Measurements from ENCODE around the gene AGMO. TPM values are rescaled to one million over a fixed set of nuclear protein-coding genes. Genes with fewer than 3 reads are reported as not detected.
"Not testable (repeated sequence)": the region's sequence is repeated elsewhere in the genome, so short reads cannot be mapped to it uniquely, and the experiment has no call there.

Gene AGMO
- total RNA-seq, 3 donors from 2014 or later = not detected

DNA sequence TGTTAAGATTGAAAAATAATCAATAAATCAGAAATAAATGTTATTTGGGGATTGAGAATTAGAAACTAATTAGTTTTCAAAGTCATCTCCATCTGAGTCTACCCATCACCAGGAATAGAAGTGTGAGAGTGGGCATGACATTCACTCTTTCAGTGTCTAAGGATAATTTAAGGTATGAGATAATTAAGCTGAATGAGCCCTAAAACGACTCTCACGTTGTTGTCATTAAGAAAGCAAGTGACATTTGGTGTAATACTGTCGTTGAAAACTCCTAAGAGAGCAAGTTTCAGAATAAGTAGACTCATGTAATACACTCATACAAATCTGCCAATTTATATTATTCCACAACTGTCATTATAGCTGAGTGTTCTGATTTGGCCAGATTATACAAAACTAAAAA is 7.1 kb downstream of the AGMO start:
- Mint-ChIP-seq H3K9me3 (no peaks in the 10 kb centered on the region), H3K4me3 (no peak overlapping the region), H3K27me3 (ENCODE audit: low read depth) (no peaks in the 10 kb centered on the region), H3K4me1 (ENCODE audit: low read depth) (no peaks in the 10 kb centered on the region), H3K36me3 (ENCODE audit: insufficient read depth) (no peaks in the 10 kb centered on the region)
- no peak for DNase-seq
- no peak for ATAC-seq

- no peaks in the 10 kb centered on the region for H3K9me3 Mint-ChIP-seq
- H3K4me1 Mint-ChIP-seq (ENCODE audit: low read depth) = no peaks in the 10 kb centered on the region
- DNase-seq (no peak), ATAC-seq (no peak)
- H3K4me3 Mint-ChIP-seq = no peak overlapping the region
- H3K27me3 Mint-ChIP-seq (ENCODE audit: low read depth) = no peaks in the 10 kb centered on the region
- H3K36me3 Mint-ChIP-seq (ENCODE audit: insufficient read depth) = no peaks in the 10 kb centered on the region
Observed at GRCh38 chr7:15554081-15554480, 7.7 kb downstream of the AGMO start.

- not testable (repeated sequence) for DNase-seq; H3K27me3 Mint-ChIP-seq (ENCODE audit: low read depth); H3K4me3 Mint-ChIP-seq; H3K36me3 Mint-ChIP-seq (ENCODE audit: insufficient read depth); H3K4me1 Mint-ChIP-seq (ENCODE audit: low read depth); ATAC-seq; H3K9me3 Mint-ChIP-seq
Observed at GRCh38 chr7:15547320-15547719, 14.5 kb downstream of the AGMO start.

DNA sequence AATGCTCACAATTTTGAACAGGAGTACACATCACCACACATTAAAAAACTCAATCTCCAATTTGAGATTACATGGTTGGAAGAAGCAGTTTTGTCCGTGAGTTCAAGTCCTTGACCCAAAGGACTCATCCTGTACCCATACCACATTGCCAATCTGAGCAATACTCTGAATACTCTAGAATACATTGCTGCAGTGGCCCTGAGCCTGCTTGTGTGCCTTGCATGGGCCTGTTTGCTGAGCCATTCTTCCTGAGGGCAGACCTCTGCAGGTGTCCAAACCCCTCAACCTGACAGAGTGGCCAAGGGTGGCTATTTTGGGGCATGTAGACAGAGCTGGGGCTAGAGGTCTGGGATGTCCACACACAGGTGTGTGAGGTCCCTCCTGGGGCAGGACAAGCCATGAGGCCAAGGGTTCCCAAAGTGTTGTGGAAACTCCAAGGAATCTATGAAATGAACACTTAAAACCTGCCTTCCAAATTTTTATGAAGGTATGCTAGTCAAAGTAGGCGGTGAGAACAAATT is 15.5 kb downstream of the AGMO start:
- ATAC-seq = no peak
- Mint-ChIP-seq H3K36me3 (ENCODE audit: insufficient read depth) (no peaks in the 10 kb centered on the region), H3K9me3 (peaks cover 4% of the 10 kb centered on the region), H3K4me1 (ENCODE audit: low read depth) (no peaks in the 10 kb centered on the region), H3K27me3 (ENCODE audit: low read depth) (no peaks in the 10 kb centered on the region), H3K4me3 (no peak overlapping the region)
- no peak for DNase-seq

GRCh38 chr7:15544050-15544449 is 17.8 kb downstream of the AGMO start:
- no peak for ATAC-seq
- no peak for DNase-seq
- H3K4me1 Mint-ChIP-seq (ENCODE audit: low read depth) = no peaks in the 10 kb centered on the region
- H3K9me3 Mint-ChIP-seq = peaks cover 4% of the 10 kb centered on the region
- H3K27me3 Mint-ChIP-seq (ENCODE audit: low read depth) = no peaks in the 10 kb centered on the region
- H3K4me3 Mint-ChIP-seq = no peak overlapping the region
- H3K36me3 Mint-ChIP-seq (ENCODE audit: insufficient read depth) = no peaks in the 10 kb centered on the region

GRCh38 chr7:15543256-15543655 is 18.6 kb downstream of the AGMO start:
- no peak for ATAC-seq
- H3K27me3 Mint-ChIP-seq (ENCODE audit: low read depth) = no peaks in the 10 kb centered on the region
- no peak overlapping the region for H3K4me3 Mint-ChIP-seq

GRCh38 chr7:15527648-15528047 is 34.2 kb downstream of the AGMO start:
- ATAC-seq (no peak), DNase-seq (no peak)
- Mint-ChIP-seq H3K4me1 (ENCODE audit: low read depth) (no peaks in the 10 kb centered on the region), H3K36me3 (ENCODE audit: insufficient read depth) (no peaks in the 10 kb centered on the region), H3K27me3 (ENCODE audit: low read depth) (no peaks in the 10 kb centered on the region), H3K4me3 (no peak overlapping the region), H3K9me3 (peaks cover 4% of the 10 kb centered on the region)

More at GRCh38 chr7:15543256-15543655, 18.6 kb downstream of the AGMO start:
- no peak for DNase-seq
- Mint-ChIP-seq H3K4me1 (ENCODE audit: low read depth) (no peaks in the 10 kb centered on the region), H3K36me3 (ENCODE audit: insufficient read depth) (no peaks in the 10 kb centered on the region), H3K9me3 (peaks cover 4% of the 10 kb centered on the region)

DNA sequence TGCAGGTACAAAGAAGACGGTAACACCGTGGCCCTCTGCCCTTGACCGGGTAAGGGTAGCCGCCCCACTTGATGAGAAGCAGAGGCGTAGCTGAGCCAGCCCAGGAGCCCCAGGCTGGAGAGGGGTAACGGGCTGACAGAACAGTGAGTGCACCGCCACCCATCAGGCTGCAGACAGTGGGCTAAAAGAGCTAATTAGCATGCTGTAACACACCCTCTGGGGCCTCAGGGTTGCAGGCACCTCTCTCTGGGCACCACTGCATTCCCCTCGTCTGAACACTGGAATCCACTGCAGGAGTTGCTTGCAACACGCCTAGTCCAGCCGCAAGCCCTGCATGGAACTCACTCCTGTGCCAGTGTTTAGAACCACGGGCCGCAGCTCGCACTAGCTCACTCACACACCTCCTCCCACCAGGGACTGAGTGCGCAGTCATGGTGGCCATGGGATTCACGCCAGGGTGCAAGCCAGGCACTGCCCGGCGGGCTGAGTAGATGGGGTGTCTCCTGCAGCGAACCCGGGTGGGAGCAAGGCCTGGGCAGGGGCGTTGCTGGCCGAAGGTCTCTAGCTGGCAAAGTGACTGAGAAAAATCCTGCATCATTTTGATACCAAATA is 36.1 kb downstream of the AGMO start:
- no peak overlapping the region for H3K4me3 Mint-ChIP-seq
- H3K9me3 Mint-ChIP-seq = peaks cover 9% of the 10 kb centered on the region
- no peak for ATAC-seq
- no peaks in the 10 kb centered on the region for H3K27me3 Mint-ChIP-seq (ENCODE audit: low read depth)
- H3K4me1 Mint-ChIP-seq (ENCODE audit: low read depth) = no peaks in the 10 kb centered on the region
- H3K36me3 Mint-ChIP-seq (ENCODE audit: insufficient read depth) = no peaks in the 10 kb centered on the region
- DNase-seq = no peak

- Mint-ChIP-seq H3K36me3 (ENCODE audit: insufficient read depth) (no peaks in the 10 kb centered on the region), H3K27me3 (ENCODE audit: low read depth) (no peaks in the 10 kb centered on the region), H3K4me1 (ENCODE audit: low read depth) (no peaks in the 10 kb centered on the region), H3K9me3 (peaks cover 11% of the 10 kb centered on the region), H3K4me3 (no peak overlapping the region)
- ATAC-seq = no peak
- DNase-seq = no peak
Observed at GRCh38 chr7:15524077-15524476, 37.7 kb downstream of the AGMO start.

- H3K4me1 Mint-ChIP-seq (ENCODE audit: low read depth); H3K4me3 Mint-ChIP-seq; H3K27me3 Mint-ChIP-seq (ENCODE audit: low read depth); ATAC-seq; DNase-seq; H3K36me3 Mint-ChIP-seq (ENCODE audit: insufficient read depth): not testable (repeated sequence)
- H3K9me3 Mint-ChIP-seq = peaks cover 12% of the 10 kb centered on the region
Observed at GRCh38 chr7:15517865-15518264, 44.0 kb downstream of the AGMO start.

DNA sequence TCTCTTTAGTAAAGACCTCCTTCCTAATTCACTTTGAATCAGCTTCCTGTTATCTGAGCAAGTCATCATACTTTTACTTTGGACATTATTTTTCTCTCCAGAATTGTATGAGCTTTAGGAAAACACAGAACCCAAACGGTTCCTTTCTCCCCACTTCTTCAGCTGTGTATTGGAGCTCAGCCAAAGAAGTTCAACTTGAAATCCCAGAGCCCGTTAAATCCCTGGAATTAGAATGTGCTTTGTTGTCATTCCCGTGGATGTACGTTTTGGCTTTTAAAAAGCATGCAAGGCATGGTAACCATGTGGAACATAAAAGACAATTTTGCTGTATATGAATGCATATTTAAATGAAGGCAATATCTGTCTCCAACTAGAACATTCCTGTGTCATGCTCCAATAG is 46.6 kb downstream of the AGMO start:
- no peaks in the 10 kb centered on the region for H3K36me3 Mint-ChIP-seq (ENCODE audit: insufficient read depth)
- H3K4me3 Mint-ChIP-seq = no peak overlapping the region
- H3K9me3 Mint-ChIP-seq = peaks cover 7% of the 10 kb centered on the region
- DNase-seq (no peak), ATAC-seq (no peak)
- H3K27me3 Mint-ChIP-seq (ENCODE audit: low read depth) = no peaks in the 10 kb centered on the region
- H3K4me1 Mint-ChIP-seq (ENCODE audit: low read depth) = no peaks in the 10 kb centered on the region

- no peak for DNase-seq
- H3K27me3 Mint-ChIP-seq (ENCODE audit: low read depth) = no peaks in the 10 kb centered on the region
Observed at GRCh38 chr7:15508258-15508657, 53.6 kb downstream of the AGMO start.

DNA sequence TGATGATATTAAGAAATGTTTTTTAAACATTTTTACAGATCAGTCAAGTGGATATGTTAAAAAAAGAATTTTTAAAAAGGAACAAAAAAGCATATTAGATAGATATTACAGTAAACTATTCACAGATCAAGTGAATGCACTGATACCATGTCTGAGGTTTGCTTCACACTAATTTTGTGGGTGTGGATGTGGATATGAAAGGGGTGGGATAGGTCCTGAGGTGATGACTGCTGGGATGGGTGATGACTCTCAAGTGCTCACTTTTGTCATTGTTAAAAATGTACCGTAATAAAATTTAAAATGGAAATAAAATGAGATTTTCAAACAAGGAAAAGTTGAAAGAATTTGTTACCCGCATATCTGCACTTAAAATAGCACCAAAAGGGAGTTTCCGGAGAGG is 54.1 kb downstream of the AGMO start:
- no peaks in the 10 kb centered on the region for H3K36me3 Mint-ChIP-seq (ENCODE audit: insufficient read depth)
- H3K9me3 Mint-ChIP-seq = peaks cover 4% of the 10 kb centered on the region
- ATAC-seq (no peak), DNase-seq (no peak)
- H3K4me1 Mint-ChIP-seq (ENCODE audit: low read depth) = no peaks in the 10 kb centered on the region
- H3K4me3 Mint-ChIP-seq = no peak overlapping the region
- H3K27me3 Mint-ChIP-seq (ENCODE audit: low read depth) = no peaks in the 10 kb centered on the region

More at GRCh38 chr7:15508258-15508657, 53.6 kb downstream of the AGMO start:
- Mint-ChIP-seq H3K4me3 (no peak overlapping the region), H3K9me3 (peaks cover 4% of the 10 kb centered on the region), H3K36me3 (ENCODE audit: insufficient read depth) (no peaks in the 10 kb centered on the region), H3K4me1 (ENCODE audit: low read depth) (no peaks in the 10 kb centered on the region)
- no peak for ATAC-seq

- peaks cover 4% of the 10 kb centered on the region for H3K9me3 Mint-ChIP-seq
- H3K27me3 Mint-ChIP-seq (ENCODE audit: low read depth) = no peaks in the 10 kb centered on the region
- ATAC-seq (no peak), DNase-seq (no peak)
- no peak overlapping the region for H3K4me3 Mint-ChIP-seq
- H3K4me1 Mint-ChIP-seq (ENCODE audit: low read depth) = no peaks in the 10 kb centered on the region
- no peaks in the 10 kb centered on the region for H3K36me3 Mint-ChIP-seq (ENCODE audit: insufficient read depth)
Observed at GRCh38 chr7:15507171-15507570, 54.6 kb downstream of the AGMO start.

DNA sequence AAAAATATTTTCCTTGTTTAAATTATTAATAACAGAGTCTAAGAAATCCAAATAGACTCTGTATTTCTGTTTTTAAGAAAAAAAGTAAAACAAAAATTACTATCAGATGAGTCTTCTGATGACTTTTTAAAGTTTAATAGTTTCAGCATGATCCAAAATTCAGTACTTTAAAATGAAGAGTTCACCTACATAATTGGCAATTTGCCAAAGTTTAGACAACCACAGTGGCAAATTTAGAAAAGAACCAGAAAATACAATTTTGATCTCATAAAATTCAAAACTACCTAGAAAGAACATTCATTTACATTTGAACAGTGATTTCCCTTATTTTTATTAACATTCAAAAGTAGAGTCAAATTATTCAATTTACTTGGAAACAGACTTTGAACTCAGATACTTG is 56.1 kb downstream of the AGMO start:
- Mint-ChIP-seq H3K4me3 (no peak overlapping the region), H3K27me3 (ENCODE audit: low read depth) (no peaks in the 10 kb centered on the region), H3K36me3 (ENCODE audit: insufficient read depth) (no peaks in the 10 kb centered on the region), H3K9me3 (peaks cover 4% of the 10 kb centered on the region), H3K4me1 (ENCODE audit: low read depth) (no peaks in the 10 kb centered on the region)
- ATAC-seq (no peak), DNase-seq (no peak)
